SW480 (cell line): ENCODE measurements around the gene GMPPB.
"Not testable (repeated sequence)": the region's sequence is repeated elsewhere in the genome, so short reads cannot be mapped to it uniquely, and the experiment has no call there.

Experiments
- DNase-seq: peaks from one replicate; pipeline ENCODE4 v3.0.0-alpha.2; 2016; ENCODE audit warnings: low spot score

The GMPPB gene

DNA sequence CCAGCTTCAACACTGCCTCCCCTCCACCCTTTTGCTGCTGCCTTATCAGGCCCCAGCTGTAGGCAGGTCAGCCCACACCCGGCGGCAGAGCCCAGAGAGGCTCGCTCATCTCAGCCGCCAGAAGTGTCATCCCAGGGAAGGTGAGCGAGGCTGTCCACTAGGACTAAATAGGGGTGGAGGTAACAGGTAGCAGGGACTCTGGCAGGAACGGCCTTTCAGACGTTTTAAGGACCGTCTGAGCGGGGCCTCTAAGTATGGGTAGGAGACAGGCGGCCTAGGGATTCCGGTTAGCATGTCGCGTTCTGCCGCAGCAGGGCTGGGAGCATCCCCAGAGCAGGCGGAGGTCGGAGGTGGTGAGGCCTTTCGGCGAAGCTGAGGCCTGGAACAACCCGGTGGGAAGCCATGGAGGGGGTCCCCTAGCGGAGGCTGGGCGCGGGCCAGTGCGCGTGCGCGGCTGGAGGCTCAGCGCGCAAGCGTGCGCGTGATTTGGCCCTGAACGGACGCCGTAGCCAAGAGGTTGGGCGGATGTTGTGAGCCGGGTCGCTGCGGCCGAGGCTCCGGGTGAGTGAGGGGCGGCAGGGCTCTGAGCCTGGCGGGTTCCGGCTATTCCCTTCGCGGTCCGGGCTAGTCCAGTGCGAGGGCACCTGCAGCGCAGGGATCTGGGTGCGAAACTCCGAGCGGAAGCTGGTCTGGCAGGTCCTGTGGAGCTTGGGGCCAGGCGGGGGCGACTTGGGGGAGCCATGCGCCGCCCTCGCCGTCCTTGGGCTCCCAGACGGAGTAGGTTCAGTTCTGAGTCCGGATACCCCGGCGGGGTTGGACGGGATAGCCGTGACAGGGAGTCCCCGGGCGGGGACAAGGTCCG is 34.5 kb downstream of the GMPPB start, which contains the start of the genes MST1 and RNF123:
Gene MST1 (minus strand): TSS at position 429 of the 862 bp plus-strand sequence. CDS start 783 bp downstream, outside the sequence.
Gene RNF123 (plus strand): TSS at position 512 of the 862 bp plus-strand sequence. CDS start 1,609 bp downstream, outside the sequence.
- DNase-seq, result peak; percentile 77

DNA sequence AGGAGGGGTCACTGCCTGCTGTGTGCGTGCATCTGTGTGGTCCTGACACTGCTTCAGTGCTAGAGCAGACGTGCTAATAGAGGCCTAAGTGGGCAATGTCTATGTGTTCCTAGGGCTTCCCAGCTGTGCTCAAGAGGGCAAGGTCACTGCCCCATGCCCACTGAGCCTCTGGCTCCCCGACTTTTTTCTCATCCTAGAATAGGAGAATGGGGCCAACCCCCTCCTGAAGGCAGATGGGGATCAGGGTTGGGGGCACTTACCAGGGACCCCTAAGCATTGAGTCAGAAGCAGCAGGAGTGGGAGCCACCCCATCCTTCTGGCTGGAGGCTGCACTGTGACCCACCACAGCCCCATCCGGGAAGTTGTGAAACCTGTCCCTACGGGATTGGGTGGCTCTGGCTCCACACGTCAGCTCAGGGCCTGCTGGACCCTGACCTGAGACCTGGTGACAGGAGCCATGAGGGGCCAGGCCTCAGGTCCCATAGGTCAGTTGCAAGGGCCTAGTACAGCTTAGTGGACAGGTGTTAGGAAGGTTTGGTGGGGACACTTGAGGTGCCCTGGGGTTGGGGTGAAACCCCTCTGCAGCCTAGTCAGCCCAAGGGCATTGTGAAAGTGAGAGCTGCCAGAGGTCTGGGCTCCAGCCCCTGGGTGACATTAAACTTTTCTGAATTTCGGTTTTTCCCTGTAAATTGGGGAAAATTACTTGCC is 35.3 kb downstream of the GMPPB start:
- not testable (repeated sequence) for DNase-seq

DNA sequence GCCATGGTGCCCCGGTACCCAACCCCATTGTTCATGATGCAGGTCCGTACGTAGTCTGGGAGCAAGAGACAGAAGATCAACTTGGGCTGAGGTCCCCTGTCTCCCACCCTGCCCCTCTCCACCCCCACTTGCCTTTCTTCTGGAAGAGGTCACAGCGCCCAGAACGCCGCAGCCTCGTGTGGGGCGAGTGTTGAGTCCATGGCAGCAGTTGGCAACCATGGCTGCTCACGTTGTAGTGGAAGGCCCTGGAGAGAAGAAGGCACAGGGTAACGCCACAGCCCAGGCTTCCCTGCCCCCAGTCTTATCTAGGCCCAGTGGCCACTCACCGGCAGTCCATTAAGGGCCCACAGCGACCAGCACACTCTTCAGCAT is 36.3 kb downstream of the GMPPB start:
- DNase-seq, result not testable (repeated sequence)

DNA sequence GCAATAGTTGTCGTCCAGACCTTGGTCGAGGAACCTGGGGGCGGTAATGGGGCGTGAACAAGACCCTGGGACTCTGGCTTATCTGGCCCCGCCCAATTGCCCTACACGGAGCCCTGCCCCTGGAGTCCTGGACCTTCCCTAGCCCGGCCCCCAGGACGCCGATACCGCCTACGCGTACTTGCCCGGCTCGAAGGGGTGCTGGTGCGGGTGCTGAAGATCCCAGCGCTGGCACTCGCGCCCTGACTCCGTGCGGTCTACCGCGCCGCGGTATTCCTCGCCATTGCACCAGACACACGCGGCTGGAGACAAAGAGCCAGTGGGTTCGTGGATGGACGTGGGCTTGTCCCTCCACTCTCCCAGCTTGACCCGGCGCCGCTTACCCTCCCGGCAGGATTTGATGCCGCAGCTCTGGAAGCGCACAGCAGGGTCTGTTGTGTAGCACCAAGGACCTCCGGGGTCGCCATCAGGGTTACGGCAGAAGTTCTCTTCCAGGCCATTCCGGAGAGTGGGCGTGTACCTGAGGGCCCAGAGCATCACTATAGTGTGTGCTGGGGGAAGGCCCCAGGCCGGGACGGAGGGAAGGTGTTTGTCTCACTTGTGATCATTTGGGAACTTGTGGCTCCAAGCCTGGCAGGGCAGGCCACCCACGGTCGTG is 36.9 kb downstream of the GMPPB start:
- DNase-seq, result peak; percentile 82

DNA sequence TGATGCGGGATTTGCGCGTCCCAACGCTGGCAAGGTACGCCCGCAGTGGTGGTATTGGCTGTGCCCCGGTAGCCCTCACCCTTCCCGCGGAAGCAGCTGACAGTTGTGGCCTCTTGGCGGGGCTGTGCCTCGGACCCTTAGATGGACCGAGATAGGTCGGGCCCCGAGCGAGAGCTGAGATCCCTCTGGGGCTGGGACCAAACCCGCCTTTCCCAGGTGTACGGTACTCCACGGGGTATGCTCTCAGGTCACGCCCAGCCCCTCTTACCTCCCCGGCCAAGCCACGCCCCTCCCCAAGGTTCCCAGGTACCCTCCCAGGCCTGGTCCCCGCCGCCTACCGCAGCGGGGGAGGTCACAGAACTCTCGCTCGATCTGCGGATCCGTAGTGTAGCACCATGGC is 37.4 kb downstream of the GMPPB start:
- DNase-seq, result peak; percentile 64

DNA sequence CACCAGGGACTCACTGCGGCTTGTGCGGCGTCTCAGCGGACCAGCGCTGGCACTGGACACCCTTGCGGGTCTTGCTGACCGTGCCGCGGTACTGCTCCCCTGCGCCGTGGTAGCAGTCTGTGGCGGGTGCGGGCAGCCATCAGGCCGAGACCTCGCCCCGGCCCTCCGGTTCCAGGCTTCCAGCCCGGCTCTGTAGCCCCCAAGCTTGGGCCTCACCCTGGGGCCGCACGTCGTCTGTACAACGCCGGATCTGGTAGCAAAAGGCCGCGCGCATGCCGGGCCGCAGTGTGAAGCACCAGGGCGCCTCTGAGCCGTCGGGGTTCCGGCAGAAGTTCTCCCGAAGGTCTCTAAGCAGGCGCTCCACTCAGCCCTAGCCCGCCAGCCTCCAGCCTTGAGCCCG is 37.9 kb downstream of the GMPPB start:
- not testable (repeated sequence) for DNase-seq

DNA sequence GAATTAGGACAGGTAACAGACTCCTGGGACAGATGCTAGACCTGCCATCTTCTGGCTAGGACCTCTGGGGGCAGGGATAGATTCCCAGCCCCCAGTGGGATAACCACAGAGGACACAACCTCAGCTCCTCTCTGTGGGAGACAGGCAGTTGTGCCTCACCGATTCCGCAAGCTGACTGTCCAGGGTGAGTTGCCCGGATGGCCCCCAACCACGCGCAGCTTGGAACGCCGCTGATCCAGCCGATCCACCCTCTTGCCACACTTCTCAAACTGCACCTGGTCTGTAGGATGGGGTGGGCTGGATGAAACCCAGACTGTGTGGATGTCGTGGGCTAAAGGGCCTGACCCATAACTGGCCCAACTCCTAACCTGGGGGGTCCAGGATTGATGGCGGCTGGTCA is 38.6 kb downstream of the GMPPB start:
- not testable (repeated sequence) for DNase-seq

DNA sequence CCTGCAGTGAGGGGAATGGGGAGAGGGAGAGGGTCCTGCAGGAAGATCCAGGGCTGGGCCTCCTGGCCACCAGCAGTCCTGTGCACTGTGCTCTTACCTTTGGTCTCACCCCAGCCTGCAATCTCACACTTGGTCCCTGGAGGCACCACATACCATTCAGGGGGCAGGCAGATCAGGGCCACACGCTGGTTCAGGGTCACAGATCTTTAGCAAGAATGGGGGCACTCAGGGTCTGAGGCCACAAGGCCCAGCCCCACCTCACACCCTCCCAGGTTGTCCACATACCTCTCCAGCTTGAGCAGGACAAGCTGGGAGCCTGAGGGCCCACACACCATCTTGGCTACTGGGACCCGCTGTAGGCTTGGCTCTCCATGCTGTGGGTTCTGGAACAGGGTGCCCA is 39.3 kb downstream of the GMPPB start:
- DNase-seq, result not testable (repeated sequence)

DNA sequence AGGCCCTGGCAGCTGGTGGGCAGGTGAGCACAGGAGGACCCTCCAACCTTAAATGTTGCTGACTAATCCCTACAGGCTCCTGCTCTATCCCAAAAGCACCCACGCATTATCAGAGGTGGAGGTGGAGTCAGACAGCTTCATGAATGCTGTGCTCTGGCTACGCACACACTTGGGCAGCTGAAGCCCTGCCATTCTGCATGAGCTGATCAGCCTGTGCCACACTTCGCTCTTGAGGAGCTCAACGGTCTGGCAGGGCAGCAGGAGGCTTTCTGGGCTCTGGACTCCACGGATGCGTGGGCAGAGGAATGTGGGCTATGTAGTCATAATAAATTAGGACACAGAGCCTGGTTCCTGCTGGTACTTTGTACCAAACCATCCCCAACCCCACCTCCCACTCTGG is 40.6 kb downstream of the GMPPB start:
- DNase-seq, result no peak

DNA sequence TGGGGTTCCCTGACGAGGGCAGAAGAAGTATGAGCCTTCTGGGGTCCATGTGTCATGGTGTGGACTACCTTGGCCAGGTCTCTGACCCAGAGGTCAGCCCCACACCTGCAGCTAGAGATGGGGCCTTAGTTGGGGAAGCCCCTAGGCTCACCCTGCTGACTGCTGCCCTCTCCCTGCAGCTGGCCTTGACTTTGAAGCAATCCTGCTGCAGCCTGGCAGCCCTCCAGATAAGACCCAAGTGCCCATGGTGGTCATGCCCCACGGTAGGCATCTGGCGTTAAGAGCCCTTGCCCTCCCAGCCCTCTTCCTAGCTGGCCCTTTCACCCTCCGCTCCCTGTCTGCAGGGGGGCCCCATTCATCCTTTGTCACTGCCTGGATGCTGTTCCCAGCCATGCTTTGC is 42.2 kb downstream of the GMPPB start:
- no peak for DNase-seq

DNA sequence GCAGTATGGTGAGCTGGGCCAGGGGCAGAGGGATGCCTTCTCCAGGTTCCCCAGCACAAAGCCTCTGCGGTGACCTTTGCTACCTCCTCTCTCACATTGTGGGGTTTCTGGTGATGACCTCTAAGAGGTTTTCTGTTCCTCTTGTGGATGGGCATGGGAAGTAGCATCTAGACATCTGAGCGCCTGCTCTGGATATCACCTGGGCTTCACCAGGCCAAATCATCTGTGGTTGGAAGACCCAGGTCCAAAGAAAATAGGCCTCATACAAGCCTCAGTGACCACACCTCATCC is 42.6 kb downstream of the GMPPB start:
- no peak for DNase-seq

DNA sequence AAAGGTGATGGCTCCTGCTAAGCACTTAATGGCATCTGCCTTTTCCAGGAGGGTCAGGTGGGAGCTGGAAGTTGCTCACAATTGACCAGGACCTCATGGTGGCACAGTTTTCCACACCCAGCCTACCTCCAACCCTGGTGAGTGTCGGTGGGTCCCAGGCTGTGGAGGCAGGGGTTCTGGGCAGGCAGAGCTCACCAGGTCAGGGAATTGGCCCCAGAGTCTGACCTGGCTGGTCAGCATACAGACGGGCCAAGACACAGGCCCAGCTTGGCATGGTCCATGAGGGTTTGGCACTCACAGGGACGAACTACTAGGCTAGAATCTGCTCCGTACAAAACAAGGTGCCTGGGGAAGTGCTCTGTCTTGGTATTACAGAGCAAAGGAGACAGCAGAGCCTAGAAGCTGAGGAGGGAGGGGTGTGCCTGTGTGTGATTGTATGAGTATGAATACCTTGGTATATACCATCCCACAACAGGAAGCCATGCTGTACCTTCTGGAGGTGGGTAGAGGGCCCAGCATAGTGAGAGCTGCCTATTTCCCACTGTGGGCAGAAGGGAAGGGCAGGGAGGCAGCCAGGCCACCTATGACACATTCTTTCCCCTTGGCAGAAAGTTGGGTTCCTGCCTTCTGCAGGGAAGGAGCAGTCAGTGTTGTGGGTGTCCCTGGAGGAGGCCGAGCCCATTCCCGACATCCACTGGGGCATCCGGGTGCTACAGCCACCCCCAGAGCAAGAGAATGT is 43.1 kb downstream of the GMPPB start:
- no peak for DNase-seq

DNA sequence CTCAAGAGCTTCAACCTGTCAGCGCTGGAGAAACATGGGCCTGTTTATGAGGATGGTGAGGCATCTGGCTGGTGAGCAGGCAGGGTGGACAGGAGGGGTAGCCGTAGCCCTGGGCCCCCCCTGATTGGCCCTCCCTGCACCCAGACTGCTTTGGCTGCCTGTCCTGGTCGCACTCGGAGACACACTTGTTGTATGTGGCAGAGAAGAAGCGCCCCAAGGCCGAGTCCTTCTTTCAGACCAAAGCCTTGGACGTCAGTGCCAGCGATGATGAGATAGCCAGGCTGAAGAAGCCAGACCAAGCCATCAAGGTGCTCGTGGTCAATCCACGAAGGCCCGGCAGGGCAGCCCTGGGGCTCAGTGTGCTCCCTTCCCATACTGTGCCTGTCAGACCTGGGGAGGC is 47.8 kb downstream of the GMPPB start:
- DNase-seq, result no peak

DNA sequence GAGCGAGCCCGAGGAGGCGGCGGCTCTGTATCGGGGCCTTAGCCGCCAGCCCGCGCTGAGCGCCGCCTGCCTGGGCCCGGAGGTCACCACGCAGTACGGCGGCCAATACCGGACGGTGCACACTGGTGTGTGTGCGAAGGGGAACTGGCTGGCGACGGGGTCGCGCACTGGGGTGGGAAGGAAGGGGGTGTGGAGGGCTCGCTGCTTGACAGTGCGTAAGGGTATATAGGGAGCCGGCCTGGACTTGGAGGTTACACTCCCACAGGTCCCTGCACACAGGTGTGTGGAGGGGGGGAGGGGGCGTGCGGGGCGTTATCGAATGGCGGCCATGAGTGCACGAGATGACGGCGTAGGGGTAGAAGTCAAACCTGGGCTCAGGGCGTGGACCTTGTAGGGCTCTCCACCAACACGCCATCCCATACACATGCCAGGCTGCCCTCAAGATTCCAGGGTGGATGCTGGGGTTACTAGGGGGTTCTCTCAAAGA is 49.2 kb downstream of the GMPPB start:
- no peak for DNase-seq

DNA sequence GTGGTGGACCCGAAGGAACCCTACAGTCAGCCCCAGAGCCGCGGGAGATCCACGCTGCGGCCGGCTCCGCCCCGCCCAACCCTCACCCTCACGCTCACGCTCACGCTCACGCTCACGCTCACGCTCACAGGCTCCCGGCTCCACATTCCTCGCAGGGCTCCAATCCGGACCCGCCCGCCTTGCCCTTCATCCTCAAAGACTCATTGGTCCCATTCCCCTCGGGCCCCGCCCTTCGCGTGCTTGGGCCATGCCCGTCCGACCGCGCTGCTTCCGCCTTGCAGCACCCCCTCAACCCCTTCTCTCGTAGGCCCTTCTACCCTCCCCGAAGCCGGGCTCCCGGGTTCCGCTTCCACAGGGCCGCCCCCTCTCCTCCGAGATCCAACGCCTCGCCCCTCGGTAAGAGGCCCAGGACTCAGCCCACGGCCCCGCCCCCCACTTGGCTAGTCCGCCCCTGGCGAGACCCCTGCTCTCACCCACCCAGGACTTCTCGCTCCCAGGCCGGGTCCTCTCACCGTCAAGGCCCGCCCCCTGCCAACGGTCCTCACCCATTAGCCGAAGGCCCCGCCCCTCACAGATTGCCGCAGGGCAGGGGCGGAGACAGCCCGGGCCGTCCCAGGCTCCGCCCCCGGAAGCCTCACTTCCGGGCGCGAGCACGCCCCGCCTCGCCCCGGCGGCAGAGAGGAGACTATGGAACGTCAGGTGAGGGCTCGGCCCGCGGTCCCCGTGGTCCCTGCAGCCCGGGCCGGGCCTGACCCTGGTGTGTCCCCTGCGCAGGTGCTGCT is 49.8 kb downstream of the GMPPB start, which contains the start of gene APEH:
Gene APEH (plus strand): TSS at position 637 of the 782 bp plus-strand sequence. CDS start 51 bp downstream, at position 688.
- DNase-seq, result peak; percentile 99

DNA sequence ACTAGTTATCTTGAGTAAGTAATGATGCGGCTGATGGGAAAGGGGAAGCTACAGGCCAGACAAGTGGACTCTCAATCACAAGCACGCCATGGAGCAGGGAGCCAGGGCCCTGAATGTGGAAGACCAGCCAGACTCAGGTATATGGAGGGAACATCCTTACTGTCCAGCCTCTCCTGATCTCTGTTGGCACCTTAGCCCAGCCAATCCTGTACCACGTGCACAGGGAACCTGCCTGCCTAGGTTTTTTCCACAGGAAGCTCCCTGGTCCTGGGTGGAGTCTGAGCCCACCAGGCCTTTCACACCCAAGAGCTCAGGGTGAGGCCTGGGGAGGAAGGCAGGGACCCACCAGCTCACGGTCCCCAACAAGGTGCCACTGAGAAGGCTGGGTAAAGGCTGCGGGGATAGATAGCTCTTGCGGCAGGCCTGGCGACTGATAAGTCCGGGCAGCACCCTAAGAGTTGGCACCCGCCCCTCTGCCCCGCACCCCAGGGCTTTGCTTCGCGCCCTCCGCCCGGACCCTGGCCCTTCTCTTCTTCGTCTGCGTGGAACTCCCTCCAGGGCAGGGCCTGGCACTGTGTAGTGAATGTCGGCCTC is 50.5 kb downstream of the GMPPB start:
- DNase-seq, result peak; percentile 79

DNA sequence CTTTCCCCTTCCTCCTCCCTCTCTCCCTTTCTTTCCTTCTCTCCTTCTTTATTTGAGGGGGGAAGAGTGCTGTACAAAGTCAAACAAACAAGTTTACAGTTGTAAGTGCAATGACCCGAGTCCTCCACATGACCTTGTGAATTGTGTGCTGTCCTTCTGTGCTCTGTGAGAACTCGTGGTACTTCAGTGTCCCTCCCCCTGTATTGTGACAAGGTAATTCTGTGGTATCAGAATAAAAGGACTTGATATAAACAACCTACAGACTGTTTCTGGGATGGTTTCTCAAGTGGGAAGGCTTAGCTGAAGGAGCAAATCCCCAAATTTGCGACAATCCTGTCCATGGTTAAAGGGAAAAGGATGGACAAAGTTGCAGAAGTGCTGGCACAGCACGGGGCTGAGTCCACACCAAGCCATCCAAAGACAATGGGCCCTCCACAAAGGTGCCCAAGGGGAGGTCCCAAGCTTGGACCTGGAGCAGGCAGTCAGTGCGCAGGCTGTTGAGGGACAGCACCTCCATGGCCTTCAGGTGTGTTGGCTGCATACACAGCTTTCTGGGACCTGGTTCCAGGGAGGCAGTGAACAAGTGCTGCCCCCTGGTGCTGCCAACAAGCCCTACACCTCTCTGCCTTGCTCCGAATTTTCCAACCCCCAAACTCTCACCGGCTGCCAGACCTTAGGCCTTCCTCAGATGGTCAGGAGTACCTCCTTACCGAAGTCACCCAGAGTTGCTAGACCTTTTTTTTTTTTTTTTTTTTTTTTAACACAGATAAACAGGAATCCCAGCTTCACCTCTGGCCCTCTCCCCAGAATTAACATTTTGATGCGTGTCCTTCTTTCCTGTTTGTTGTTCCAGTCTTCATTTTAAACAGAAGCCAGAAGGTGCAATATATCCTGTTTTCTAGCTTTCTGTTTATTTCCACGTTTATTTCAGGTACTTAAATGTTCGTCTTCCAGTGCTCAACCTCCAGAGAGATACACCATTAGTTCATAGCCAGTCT is 52.2 kb downstream of the GMPPB start:
- peak; percentile 75 for DNase-seq

DNA sequence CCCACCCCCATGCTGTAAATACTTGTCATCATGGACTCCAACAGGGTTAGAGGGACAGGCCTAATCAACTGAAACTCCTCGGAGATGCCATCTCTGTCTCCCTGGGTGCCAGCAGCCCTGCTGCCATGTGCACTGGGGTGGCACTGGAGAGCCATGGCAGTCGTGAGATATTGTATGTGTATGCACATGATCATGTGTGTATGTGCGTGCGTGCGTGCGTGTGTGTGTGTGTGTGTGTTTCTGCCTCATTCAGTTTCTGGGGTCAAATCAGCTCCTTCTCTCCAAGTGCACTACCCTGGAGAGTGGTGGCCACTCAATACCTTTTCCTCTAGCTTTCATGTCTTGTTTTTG is 52.8 kb downstream of the GMPPB start:
- DNase-seq, result no peak
